AG04450 (cell line): ENCODE measurements around the gene SDF2. TPM values are rescaled to one million over a fixed set of nuclear protein-coding genes. Genes with fewer than 3 reads are reported as not detected.
A peak's percentile ranks its signal among the peaks of the same experiment; 100 is the strongest.
"Not testable (repeated sequence)": the region's sequence is repeated elsewhere in the genome, so short reads cannot be mapped to it uniquely, and the experiment has no call there.

ENCODE experiments used
- CTCF ChIA-PET: fragments of 300-600, 350-600 bp; formaldehyde crosslinking; extraction: SDS; loops from one replicate; lab custom pipeline; 2022; ENCODE audit warnings: antibody characterized with exemption, inconsistent platforms; lab: Charles Lee
- POLR2A ChIA-PET: fragments of 350-600 bp; formaldehyde crosslinking; extraction: SDS; loops from one replicate; lab custom pipeline; 2021; ENCODE audit warnings: antibody characterized with exemption, inconsistent platforms; lab: Yijun Ruan, JAX
- DNase-seq: peaks from one replicate; pipeline ENCODE4 v3.0.0-alpha.2; 2011; ENCODE audit warnings: low read depth, low spot score
- H3K27ac ChIP-seq: one replicate; pipeline ENCODE4 v1.5.1; 2012; ENCODE audit warnings: low read depth, low read length, control low read depth
- H3K27me3 ChIP-seq: one replicate; pipeline ENCODE4 v1.6.0; 2012; ENCODE audit warnings: low read length; ENCODE audit not compliant: control insufficient read depth, insufficient read depth
- H3K4me3 ChIP-seq: 2 replicates; pipeline ENCODE4 v1.5.1; 2011; ENCODE audit warnings: mild to moderate bottlenecking, low read depth, low read length, control low read depth
- H3K9me3 ChIP-seq: 2 replicates; pipeline ENCODE4 v1.5.1; 2012; ENCODE audit warnings: low read length; ENCODE audit not compliant: control insufficient read depth, insufficient read depth
- polyA plus RNA-seq: library from polyadenylated mRNA; depleted of rRNA; stranded (reverse); fragments of >200 nt; gene quantifications from 2 replicates; pipeline ENCODE4 v1.2.3, GENCODE V29; 2011
- TF ChIP-seq, protein P1 (sequence below): IDR thresholded peaks from 2 replicates; pipeline ENCODE4 v1.5.1; 2011; ENCODE audit warnings: low read depth, low read length, control low read depth, inconsistent platforms

Gene SDF2
- polyA plus RNA-seq, 1 experiment: 76.1 TPM

DNA sequence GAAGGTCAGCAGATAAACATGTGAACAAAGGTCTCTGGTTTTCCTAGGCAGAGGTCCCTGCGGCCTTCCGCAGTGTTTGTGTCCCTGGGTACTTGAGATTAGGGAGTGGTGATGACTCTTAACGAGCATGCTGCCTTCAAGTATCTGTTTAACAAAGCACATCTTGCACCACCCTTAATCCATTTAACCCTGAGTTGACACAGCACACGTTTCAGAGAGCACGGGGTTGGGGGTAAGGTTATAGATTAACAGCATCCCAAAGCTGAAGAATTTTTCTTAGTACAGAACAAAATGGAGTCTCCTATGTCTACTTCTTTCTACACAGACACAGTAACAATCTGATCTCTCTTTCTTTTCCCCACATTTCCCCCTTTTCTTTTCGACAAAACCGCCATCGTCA is 3.4 kb downstream of the SDF2 start:
- H3K27me3 ChIP-seq, POLR2A ChIA-PET, H3K4me3 ChIP-seq, DNase-seq, H3K27ac ChIP-seq: not testable (repeated sequence)
- CTCF ChIA-PET: interaction anchor here (1.2 to 1.5 kb wide), 2 partner anchors 11 to 14 kb away, joined by 4 to 6 read pairs; no protein-coding TSS in a partner anchor
- H3K9me3 ChIP-seq: peaks cover 11% of the 10 kb centered on the region; the same call in 1 of the 2 replicates

DNA sequence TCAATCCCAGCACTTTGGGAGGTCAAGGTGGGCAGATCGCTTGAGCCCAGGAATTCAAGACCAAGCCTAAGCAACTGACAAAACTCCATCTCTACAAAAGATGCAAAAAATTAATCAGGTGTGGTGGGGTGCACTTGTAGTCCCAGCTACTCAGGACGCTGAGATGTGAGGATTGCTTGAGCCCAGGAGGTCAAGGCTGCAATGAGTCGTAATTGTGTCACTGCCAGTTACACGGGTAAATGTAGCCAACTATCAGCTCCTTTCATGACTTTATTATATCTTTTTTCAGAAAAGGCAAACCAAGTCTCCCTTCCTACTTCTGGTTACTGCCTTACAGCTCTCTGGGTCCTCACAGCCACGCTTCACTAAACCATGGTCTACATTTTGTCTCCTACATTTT is 4.0 kb downstream of the SDF2 start:
- DNase-seq: no peak
- Histone ChIP-seq H3K27me3 (no peaks in the 10 kb centered on the region), H3K4me3 (no peak overlapping the region), H3K9me3 (peaks cover 11% of the 10 kb centered on the region; the same call in 1 of the 2 replicates), H3K27ac (no peak overlapping the region)
- ChIA-PET POLR2A (no interaction called here), CTCF (interaction anchor here (1.2 to 1.5 kb wide), 2 partner anchors 11 to 14 kb away, joined by 4 to 6 read pairs; no protein-coding TSS in a partner anchor)
- TF ChIP-seq, protein P1, sequence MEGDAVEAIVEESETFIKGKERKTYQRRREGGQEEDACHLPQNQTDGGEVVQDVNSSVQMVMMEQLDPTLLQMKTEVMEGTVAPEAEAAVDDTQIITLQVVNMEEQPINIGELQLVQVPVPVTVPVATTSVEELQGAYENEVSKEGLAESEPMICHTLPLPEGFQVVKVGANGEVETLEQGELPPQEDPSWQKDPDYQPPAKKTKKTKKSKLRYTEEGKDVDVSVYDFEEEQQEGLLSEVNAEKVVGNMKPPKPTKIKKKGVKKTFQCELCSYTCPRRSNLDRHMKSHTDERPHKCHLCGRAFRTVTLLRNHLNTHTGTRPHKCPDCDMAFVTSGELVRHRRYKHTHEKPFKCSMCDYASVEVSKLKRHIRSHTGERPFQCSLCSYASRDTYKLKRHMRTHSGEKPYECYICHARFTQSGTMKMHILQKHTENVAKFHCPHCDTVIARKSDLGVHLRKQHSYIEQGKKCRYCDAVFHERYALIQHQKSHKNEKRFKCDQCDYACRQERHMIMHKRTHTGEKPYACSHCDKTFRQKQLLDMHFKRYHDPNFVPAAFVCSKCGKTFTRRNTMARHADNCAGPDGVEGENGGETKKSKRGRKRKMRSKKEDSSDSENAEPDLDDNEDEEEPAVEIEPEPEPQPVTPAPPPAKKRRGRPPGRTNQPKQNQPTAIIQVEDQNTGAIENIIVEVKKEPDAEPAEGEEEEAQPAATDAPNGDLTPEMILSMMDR: no peak

DNA sequence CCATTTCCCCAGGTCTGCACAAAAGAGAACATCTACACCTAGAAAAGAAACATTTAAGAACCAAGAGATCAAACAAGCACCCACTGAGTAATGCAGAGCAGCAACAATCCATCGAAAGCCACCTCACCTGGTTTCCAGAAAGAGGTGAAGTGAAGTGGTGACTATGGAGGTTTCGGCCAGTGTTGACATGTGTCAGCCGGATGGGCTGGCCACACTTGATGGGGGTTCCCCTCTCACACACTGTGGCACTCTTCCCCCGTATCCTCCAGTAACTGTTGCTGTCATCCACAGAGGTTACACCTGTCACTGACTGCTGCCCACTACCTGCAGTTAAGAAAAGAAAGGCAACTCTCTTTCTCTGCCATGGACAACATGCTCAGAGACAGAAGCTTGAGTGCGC is 6.5 kb downstream of the SDF2 start:
- Histone ChIP-seq H3K9me3 (peaks cover 11% of the 10 kb centered on the region; the same call in 1 of the 2 replicates), H3K27ac (no peak overlapping the region), H3K4me3 (no peak overlapping the region), H3K27me3 (no peaks in the 10 kb centered on the region)
- no peak for DNase-seq
- TF ChIP-seq, protein P1: no peak
- CTCF ChIA-PET: no interaction called here
- POLR2A ChIA-PET: no interaction called here

DNA sequence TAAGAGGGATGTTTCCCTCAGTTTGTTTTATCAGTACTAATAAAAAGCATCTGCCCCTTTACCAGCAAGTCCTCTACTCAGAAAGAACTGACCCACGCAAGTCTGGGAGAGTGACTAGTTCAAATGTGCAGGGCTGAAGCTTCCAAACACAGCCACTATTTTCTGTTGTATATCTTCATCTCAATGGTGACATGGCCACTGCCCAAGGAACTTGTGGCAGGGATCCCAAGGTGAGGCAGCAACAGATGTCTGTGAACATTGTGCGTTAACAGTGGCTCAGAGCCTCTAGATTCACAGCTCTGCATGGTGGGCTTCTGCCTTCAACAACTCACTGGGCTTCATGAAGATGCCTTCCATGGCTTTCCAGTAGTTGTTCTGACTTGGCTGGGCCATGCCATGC is 13.0 kb downstream of the SDF2 start:
- TF ChIP-seq, protein P1: no peak
- Histone ChIP-seq H3K27me3 (no peaks in the 10 kb centered on the region), H3K4me3 (no peak overlapping the region), H3K27ac (no peak overlapping the region), H3K9me3 (no peaks in the 10 kb centered on the region; the same call in 1 of the 2 replicates)
- no peak for DNase-seq
- POLR2A ChIA-PET: interaction anchor here (0.6 kb wide), 1 partner anchor 35 kb away, joined by 6 read pairs; no protein-coding TSS in a partner anchor
- CTCF ChIA-PET: no interaction called here

DNA sequence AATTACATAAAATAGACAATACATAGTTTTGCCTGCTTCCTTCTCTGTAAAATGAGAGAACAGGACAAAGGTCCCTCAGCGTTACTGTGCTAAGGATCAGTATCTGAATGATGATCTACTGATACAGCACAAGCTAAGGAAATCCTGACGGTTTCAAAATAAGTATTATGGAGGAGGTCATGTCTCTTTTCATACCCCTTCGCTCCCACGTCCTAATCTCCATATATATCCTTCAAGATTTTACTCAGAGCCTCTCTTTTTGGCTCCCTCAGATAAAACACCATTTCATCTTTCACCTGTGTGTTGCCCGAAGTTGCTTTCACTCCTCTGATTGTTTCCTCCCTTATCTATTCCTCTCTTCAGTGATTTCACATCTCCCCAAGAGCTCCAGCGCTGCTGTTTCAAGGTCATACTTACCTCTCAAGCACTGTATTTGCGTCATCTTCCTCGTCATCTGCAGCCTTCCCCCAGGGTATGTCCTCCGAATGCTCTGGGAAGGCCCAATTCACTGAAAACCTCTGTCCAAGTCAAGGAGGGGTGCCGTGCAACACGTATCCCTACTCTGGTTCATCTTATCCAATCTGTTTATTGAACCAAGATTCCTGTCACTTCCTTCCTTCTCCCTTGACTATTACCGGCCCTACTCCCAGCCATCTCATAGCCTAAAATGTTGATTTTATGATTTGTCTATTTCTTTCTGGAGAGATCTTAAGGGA is 15.5 kb downstream of the SDF2 start:
- H3K4me3 ChIP-seq: no peak overlapping the region
- CTCF ChIA-PET: interaction anchor here (0.9 to 1.4 kb wide), 8 partner anchors 10 to 104 kb away, joined by 3 to 19 read pairs (median 4); partner anchors contain the start of genes SDF2 and SUPT6H
- DNase-seq: no peak

More for the DNA sequence above, 15.5 kb downstream of the SDF2 start:
- peak overlapping the region; percentile 42 for H3K27ac ChIP-seq
- TF ChIP-seq, protein P1: no peak
- H3K27me3 ChIP-seq: no peaks in the 10 kb centered on the region
- H3K9me3 ChIP-seq: no peaks in the 10 kb centered on the region; the same call in 1 of the 2 replicates
- POLR2A ChIA-PET: interaction anchor here (0.8 to 1.2 kb wide), 3 partner anchors 22 to 74 kb away, joined by 3 to 7 read pairs (median 3); partner anchors contain the start of gene RPL23A
